A549 (cell line): ENCODE measurements around the gene CSAD. TPM values are rescaled to one million over a fixed set of nuclear protein-coding genes. Genes with fewer than 3 reads are reported as not detected.
A peak's percentile ranks its signal among the peaks of the same experiment; 100 is the strongest.

Experiments
- ATAC-seq, 2 experiments: fragments of 200-7000 bp in 1 of 2; fragments of >200 bp in 1 of 2; cut with Nextera tagmentation in 1 of 2; cut with Tn5 transposase in 1 of 2; 3 replicates each; pipeline versions ENCODE4 v1.8.0 to v1.9.1; 2018 to 2020; ENCODE audit warnings: mild to moderate bottlenecking in 1 of 2, moderate library complexity in 1 of 2
- CTCF ChIA-PET: fragments of 300-600 bp; sonication (Branson Sonifier 250); formaldehyde crosslinking; extraction: SDS; loops from one replicate; lab custom pipeline; 2021; ENCODE audit warnings: antibody characterized with exemption, inconsistent platforms; lab: Yijun Ruan, JAX
- POLR2A ChIA-PET: fragments of 350-600 bp; formaldehyde crosslinking; extraction: SDS; loops from one replicate; lab custom pipeline; 2021; ENCODE audit warnings: antibody characterized with exemption, inconsistent platforms; lab: Yijun Ruan, JAX
- DNase-seq, 2 experiments: peaks; one replicate each; pipeline versions ENCODE4 v3.0.0 to v3.0.0-alpha.2; 2011 to 2016; ENCODE audit warnings: low read depth in 1 of 2, low spot score in 1 of 2
- FAIRE-seq: peaks from 2 replicates; lab custom pipeline; 2011; peaks lifted over from hg19 to GRCh38; lab: Jason Lieb, UNC
- H3K27ac ChIP-seq, 2 experiments: fragments of >200 bp; sonication (Bioruptor Twin); formaldehyde crosslinking; 3 replicates each; pipeline ENCODE4 v1.5.1; 2016 to 2017
- H3K4me1 ChIP-seq: fragments of >200 bp; sonication (Bioruptor Twin); formaldehyde crosslinking; 3 replicates; pipeline ENCODE4 v1.6.1; 2016
- H3K4me2 ChIP-seq: fragments of >200 bp; sonication (Bioruptor Twin); formaldehyde crosslinking; 3 replicates; pipeline ENCODE4 v1.6.1; 2016
- H3K4me3 ChIP-seq: fragments of >200 bp; sonication (Bioruptor Twin); formaldehyde crosslinking; 3 replicates; pipeline ENCODE4 v1.5.1; 2016
- H3K9me3 ChIP-seq: fragments of >200 bp; sonication (Bioruptor Twin); formaldehyde crosslinking; 3 replicates; pipeline ENCODE4 v1.6.1; 2016
- EHF ChIP-seq: fragments of 250-450 bp; sonication (Bioruptor Pico); IDR thresholded peaks from 2 replicates; pipeline ENCODE4 v1.5.0; 2020; ENCODE audit warnings: mild to moderate bottlenecking
- ESRRA ChIP-seq: fragments of 150-350 bp; IDR thresholded peaks from 2 replicates; pipeline ENCODE4 v1.6.1; 2014; ENCODE audit warnings: mild to moderate bottlenecking, low read length, borderline replicate concordance
- FOSB ChIP-seq: fragments of 250-450 bp; sonication (Bioruptor Pico); IDR thresholded peaks from 2 replicates; pipeline ENCODE4 v1.5.0; 2020; ENCODE audit warnings: mild to moderate bottlenecking, moderate library complexity
- HDAC2 ChIP-seq: fragments of 200-600 bp; sonication (generic); IDR thresholded peaks from 2 replicates; pipeline ENCODE4 v1.6.1; 2016
- HOXB13 ChIP-seq: fragments of 250-450 bp; sonication (Bioruptor Pico); IDR thresholded peaks from 2 replicates; pipeline ENCODE4 v1.5.0; 2020; ENCODE audit warnings: low read depth, mild to moderate bottlenecking, moderate library complexity
- HOXB5 ChIP-seq: fragments of 250-450 bp; sonication (Bioruptor Pico); IDR thresholded peaks from 2 replicates; pipeline ENCODE4 v1.5.0; 2020; ENCODE audit warnings: mild to moderate bottlenecking, moderate library complexity
- JUN ChIP-seq, 2 experiments: fragments of >200 bp; sonication (Bioruptor Twin); formaldehyde crosslinking; IDR thresholded peaks; 2 replicates in 1 of 2; 3 replicates in 1 of 2; pipeline ENCODE4 v1.6.1; 2016 to 2017
- KDM5A ChIP-seq: fragments of 200-600 bp; sonication (generic); IDR thresholded peaks from 2 replicates; pipeline ENCODE4 v1.6.1; 2016; ENCODE audit warnings: antibody characterized with exemption, mild to moderate bottlenecking
- NR3C1 ChIP-seq: fragments of >200 bp; sonication (Bioruptor Twin); formaldehyde crosslinking; IDR thresholded peaks from 3 replicates; pipeline ENCODE4 v1.6.1; 2017
- RNF2 ChIP-seq: fragments of 200-600 bp; sonication (generic); IDR thresholded peaks from 2 replicates; pipeline ENCODE4 v1.6.1; 2016; ENCODE audit warnings: low read depth, mild to moderate bottlenecking, antibody characterized with exemption, moderate library complexity, borderline replicate concordance
- TFCP2L1 ChIP-seq: fragments of 250-450 bp; sonication (Bioruptor Pico); IDR thresholded peaks from 2 replicates; pipeline ENCODE4 v1.5.0; 2021; ENCODE audit warnings: mild to moderate bottlenecking
- ZSCAN20 ChIP-seq: fragments of 250-450 bp; sonication (Bioruptor Pico); IDR thresholded peaks from 2 replicates; pipeline ENCODE4 v1.8.0; 2022; ENCODE audit warnings: mild to moderate bottlenecking, moderate library complexity
- WGBS: methylation state at CpG from one replicate; pipeline ENCODE4 v1.1.6; 2017; ENCODE audit errors: missing lambda C conversion rate; 5-methylcytosine and 5-hydroxymethylcytosine counted together
- polyA plus RNA-seq, 4 experiments: library from polyadenylated mRNA; depleted of rRNA in 3 of 4; stranded (reverse); fragments of >200 nt; fragmentation: RNase III in 1 of 4; extraction: RNeasy Plus Mini Kit Qiagen cat#74134 plus additional on column Dnase treatment in 1 of 4; gene quantifications; 2 replicates in 3 of 4; 3 replicates in 1 of 4; pipeline ENCODE4 v1.2.3, GENCODE V29; 2011 to 2017
- TF ChIP-seq, protein P1 (sequence below): IDR thresholded peaks from 2 replicates; pipeline ENCODE4 v1.6.1; 2012
- TF ChIP-seq, protein P2 (sequence below): fragments of >200 bp; sonication (Bioruptor Twin); formaldehyde crosslinking; IDR thresholded peaks from 3 replicates; pipeline ENCODE4 v1.6.1; 2016
- TF ChIP-seq, protein P3 (sequence below): IDR thresholded peaks from 2 replicates; pipeline ENCODE4 v1.6.1; 2012; ENCODE audit warnings: low read depth, borderline replicate concordance
- TF ChIP-seq, protein P4 (sequence below): fragments of >200 bp; sonication (Bioruptor Twin); formaldehyde crosslinking; IDR thresholded peaks from 3 replicates; pipeline ENCODE4 v1.5.1; 2016
- TF ChIP-seq, protein P5 (sequence below): fragments of 150-350 bp; IDR thresholded peaks from 2 replicates; pipeline ENCODE4 v1.6.1; 2014; ENCODE audit warnings: low read depth, mild to moderate bottlenecking, low read length

Gene CSAD
- polyA plus RNA-seq, 2 of the 4 experiments (the other 2 are of a cell fraction), result 14.5 to 16.5 TPM

DNA sequence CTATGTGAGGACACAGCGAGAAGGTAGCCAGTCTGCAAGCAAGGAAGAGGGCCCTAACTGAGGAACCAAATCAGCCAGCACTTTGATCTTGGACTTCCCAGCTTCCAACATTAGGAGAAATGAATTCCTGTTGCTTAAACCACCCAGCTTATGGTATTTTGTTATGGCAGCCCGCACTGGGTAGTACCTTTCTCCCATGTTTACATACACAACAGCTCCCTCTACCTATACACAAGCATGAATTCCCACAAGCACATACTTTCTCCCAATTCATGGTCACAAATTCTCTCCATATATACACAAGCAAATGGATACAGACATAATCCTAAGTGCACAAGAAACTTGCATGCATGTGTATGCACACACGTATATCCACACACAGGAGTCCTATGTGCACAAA, 19.0 kb upstream of the CSAD start:
- WGBS, result 82% methylated on average over 3 of the region's 3 CpGs
- H3K4me1 ChIP-seq, result peaks cover 22% of the 10 kb centered on the region
- DNase-seq (no peak), FAIRE-seq (no peak), ATAC-seq (no peak)
- H3K4me2 ChIP-seq, result no peak overlapping the region
- H3K27ac ChIP-seq, result no peak overlapping the region
- TF ChIP-seq HOXB5 (no peak), ZSCAN20 (CRISPR knock-in tag) (no peak), KDM5A (no peak), ESRRA (no peak), NR3C1 (no peak), JUN (IDR thresholded peaks at IDR 0.05) (no peak)
- TF ChIP-seq, protein P1, sequence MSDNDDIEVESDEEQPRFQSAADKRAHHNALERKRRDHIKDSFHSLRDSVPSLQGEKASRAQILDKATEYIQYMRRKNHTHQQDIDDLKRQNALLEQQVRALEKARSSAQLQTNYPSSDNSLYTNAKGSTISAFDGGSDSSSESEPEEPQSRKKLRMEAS, result no peak
- no peaks in the 10 kb centered on the region for H3K9me3 ChIP-seq
- ChIA-PET POLR2A (interaction anchor here (2.8 kb wide), 1 partner anchor 121 kb away, joined by 12 read pairs; the partner anchor contains the start of gene SPRYD3), CTCF (interaction anchor here (1.7 to 36.2 kb wide), 8 partner anchors 12 to 135 kb away, joined by 3 to 1046 read pairs (median 152); partner anchors contain the start of genes AAAS, CSAD, ITGB7 and MYG1)
- H3K4me3 ChIP-seq, result no peak overlapping the region

DNA sequence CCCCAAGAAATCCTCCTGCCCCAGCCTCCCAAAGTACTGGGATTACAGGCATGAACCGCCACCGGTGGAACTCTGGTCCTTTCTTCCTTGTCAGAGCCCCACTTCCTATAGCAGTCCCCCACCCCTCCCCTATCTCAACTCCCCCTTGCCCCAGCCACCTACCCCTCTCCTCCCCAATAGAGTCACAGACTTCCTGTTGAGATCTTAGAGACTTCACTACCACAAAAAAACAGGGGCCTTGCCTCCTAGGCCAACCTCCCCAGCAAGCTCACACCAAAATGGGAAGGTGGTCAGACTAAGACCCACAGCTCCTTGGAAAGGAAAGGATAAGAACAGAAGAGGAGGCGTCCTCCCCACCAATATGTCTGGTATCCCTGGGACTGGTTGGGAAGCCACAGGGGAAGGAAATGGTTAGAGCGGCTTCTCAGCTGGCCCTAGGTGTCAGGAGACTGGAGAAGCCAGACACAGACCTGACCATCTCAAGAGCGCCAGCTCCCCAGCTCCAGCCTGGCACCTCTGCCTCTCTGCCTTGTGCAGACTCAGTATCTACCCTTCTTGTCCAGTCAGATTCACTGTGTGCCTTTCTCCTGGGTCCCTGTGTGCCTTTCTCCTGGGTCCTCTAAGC, 17.9 kb upstream of the CSAD start:
- Histone ChIP-seq H3K4me3 (no peak overlapping the region), H3K4me2 (peak overlapping the region; percentile 84; the same call in 1 of the 3 replicates), H3K9me3 (no peaks in the 10 kb centered on the region), H3K27ac (no peak overlapping the region; a peak in 2 of 6 replicates), H3K4me1 (peaks cover 26% of the 10 kb centered on the region)
- ATAC-seq (no peak), FAIRE-seq (no peak), DNase-seq (no peak)
- TF ChIP-seq RNF2 (no peak), JUN (IDR thresholded peaks at IDR 0.05) (no peak)
- TF ChIP-seq, protein P2, sequence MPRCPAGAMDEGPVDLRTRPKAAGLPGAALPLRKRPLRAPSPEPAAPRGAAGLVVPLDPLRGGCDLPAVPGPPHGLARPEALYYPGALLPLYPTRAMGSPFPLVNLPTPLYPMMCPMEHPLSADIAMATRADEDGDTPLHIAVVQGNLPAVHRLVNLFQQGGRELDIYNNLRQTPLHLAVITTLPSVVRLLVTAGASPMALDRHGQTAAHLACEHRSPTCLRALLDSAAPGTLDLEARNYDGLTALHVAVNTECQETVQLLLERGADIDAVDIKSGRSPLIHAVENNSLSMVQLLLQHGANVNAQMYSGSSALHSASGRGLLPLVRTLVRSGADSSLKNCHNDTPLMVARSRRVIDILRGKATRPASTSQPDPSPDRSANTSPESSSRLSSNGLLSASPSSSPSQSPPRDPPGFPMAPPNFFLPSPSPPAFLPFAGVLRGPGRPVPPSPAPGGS, result no peak
- 91% methylated on average over 5 of the region's 5 CpGs for WGBS
- POLR2A ChIA-PET, result interaction anchor here (2.1 to 2.8 kb wide), 3 partner anchors 18 to 120 kb away, joined by 8 to 13 read pairs (median 12); partner anchors contain the start of genes CSAD, PFDN5, SPRYD3 and ZNF740
- CTCF ChIA-PET, result interaction anchor here (0.6 to 36.2 kb wide), 25 partner anchors 13 to 222 kb away, joined by 3 to 1046 read pairs (median 6); partner anchors contain the start of genes AAAS, CSAD, ESPL1 and IGFBP6

DNA sequence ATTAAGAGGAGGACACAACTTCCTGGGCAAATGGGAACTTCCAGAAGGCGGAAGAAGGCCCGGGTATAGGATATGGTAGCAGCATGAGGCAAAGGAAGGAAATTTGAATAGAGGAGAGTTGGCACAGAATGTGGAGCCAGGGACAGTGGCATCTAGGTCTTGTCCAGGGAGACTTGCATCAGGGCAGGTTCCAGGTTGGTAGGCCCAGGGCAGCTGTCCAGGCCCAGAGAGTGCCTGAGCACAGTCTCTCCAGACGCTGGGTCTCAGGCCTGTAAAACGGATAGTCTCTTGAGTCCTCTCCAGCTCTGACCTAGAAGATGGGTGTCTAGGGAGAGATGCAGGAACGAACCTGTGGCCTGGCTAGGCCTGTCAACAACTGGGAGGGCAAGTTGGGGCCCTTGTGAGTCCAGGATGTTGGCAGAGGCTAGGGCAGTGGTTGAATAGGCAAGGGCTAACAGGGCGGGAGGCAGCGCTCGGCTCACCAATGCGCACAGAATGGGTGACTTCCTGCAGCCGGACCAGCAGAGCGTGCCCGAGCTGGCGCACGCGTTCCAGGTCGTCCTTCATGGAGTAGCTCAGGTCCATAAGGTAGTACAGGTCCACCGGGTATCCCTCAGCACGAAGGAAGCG, 16.4 kb upstream of the CSAD start:
- TF ChIP-seq, protein P3, sequence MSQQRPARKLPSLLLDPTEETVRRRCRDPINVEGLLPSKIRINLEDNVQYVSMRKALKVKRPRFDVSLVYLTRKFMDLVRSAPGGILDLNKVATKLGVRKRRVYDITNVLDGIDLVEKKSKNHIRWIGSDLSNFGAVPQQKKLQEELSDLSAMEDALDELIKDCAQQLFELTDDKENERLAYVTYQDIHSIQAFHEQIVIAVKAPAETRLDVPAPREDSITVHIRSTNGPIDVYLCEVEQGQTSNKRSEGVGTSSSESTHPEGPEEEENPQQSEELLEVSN, result no peak
- TF ChIP-seq HDAC2, result no peak
- no peak for TF ChIP-seq TFCP2L1 (CRISPR knock-in tag)
- TF ChIP-seq HOXB13 (CRISPR knock-in tag), result no peak
- TF ChIP-seq, protein P4, sequence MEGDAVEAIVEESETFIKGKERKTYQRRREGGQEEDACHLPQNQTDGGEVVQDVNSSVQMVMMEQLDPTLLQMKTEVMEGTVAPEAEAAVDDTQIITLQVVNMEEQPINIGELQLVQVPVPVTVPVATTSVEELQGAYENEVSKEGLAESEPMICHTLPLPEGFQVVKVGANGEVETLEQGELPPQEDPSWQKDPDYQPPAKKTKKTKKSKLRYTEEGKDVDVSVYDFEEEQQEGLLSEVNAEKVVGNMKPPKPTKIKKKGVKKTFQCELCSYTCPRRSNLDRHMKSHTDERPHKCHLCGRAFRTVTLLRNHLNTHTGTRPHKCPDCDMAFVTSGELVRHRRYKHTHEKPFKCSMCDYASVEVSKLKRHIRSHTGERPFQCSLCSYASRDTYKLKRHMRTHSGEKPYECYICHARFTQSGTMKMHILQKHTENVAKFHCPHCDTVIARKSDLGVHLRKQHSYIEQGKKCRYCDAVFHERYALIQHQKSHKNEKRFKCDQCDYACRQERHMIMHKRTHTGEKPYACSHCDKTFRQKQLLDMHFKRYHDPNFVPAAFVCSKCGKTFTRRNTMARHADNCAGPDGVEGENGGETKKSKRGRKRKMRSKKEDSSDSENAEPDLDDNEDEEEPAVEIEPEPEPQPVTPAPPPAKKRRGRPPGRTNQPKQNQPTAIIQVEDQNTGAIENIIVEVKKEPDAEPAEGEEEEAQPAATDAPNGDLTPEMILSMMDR, result no peak
- TF ChIP-seq EHF (CRISPR knock-in tag), result no peak
- TF ChIP-seq FOSB (CRISPR knock-in tag), result no peak
- TF ChIP-seq, protein P5, sequence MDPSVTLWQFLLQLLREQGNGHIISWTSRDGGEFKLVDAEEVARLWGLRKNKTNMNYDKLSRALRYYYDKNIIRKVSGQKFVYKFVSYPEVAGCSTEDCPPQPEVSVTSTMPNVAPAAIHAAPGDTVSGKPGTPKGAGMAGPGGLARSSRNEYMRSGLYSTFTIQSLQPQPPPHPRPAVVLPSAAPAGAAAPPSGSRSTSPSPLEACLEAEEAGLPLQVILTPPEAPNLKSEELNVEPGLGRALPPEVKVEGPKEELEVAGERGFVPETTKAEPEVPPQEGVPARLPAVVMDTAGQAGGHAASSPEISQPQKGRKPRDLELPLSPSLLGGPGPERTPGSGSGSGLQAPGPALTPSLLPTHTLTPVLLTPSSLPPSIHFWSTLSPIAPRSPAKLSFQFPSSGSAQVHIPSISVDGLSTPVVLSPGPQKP, result no peak
- WGBS, result 94% methylated on average over 19 of the region's 19 CpGs
- H3K4me3 ChIP-seq, result peak overlapping the region; percentile 33; the same call in 2 of the 3 replicates
- ChIA-PET CTCF (interaction anchor here (0.8 to 36.2 kb wide), 43 partner anchors 14 to 216 kb away, joined by 3 to 1046 read pairs (median 5); partner anchors contain the start of genes AAAS, CSAD, ESPL1 and IGFBP6), POLR2A (interaction anchor here (0.6 to 2.8 kb wide), 11 partner anchors 10 to 150 kb away, joined by 3 to 13 read pairs (median 4); partner anchors contain the start of genes CSAD, PFDN5, SPRYD3 and ZNF740)
- H3K4me1 ChIP-seq, result peaks cover 26% of the 10 kb centered on the region
- H3K9me3 ChIP-seq, result no peaks in the 10 kb centered on the region
- peak overlapping the region; percentile 59 to 85 for H3K27ac ChIP-seq
- ATAC-seq (peak; percentile 3 to 5; a peak in 3 of 6 replicates), FAIRE-seq (no peak), DNase-seq (no peak)
- H3K4me2 ChIP-seq, result peak overlapping the region; percentile 84
